SK-N-SH (cell line): ENCODE measurements around the gene TTC5. TPM values are rescaled to one million over a fixed set of nuclear protein-coding genes. Genes with fewer than 3 reads are reported as not detected.

Source experiments
- CTCF ChIA-PET: fragments of 300-600, 350-600 bp; formaldehyde crosslinking; extraction: SDS; loops from one replicate; lab custom pipeline; 2021; lab: Yijun Ruan, JAX
- POLR2A ChIA-PET: fragments of 350-600 bp; sonication (Branson Sonifier 250); formaldehyde crosslinking; extraction: SDS; loops from one replicate; lab custom pipeline; 2020; ENCODE audit warnings: antibody characterized with exemption, inconsistent platforms; lab: Yijun Ruan, JAX
- DNase-seq: peaks from one replicate; pipeline ENCODE4 v3.0.0; 2012
- H2AFZ ChIP-seq: fragments of 200-600 bp; sonication (generic); 2 replicates; pipeline ENCODE4 v1.8.1; 2016; ENCODE audit warnings: antibody characterized with exemption, mild to moderate bottlenecking, low read depth
- H3F3A ChIP-seq: fragments of 200-600 bp; sonication (generic); replicated peaks from 2 replicates; pipeline ENCODE3; 2016; ENCODE audit warnings: antibody characterized with exemption, mild to moderate bottlenecking; ENCODE audit not compliant: insufficient read depth
- H3K27ac ChIP-seq, 2 experiments: fragments of 200-500 bp in 1 of 2; fragments of 200-600 bp in 1 of 2; sonication (Bioruptor generic) in 1 of 2; sonication (generic), shearing (Covaris generic) in 1 of 2; 2 replicates each; pipeline versions ENCODE4 v1.5.1 to v1.6.1; 2014 to 2016; ENCODE audit warnings: low read depth in 2 of 2, inconsistent platforms in 1 of 2, low read length in 1 of 2, mild to moderate bottlenecking in 1 of 2, mixed read lengths in 1 of 2
- H3K27me3 ChIP-seq: fragments of 200-600 bp; sonication (generic), shearing (Covaris generic); 2 replicates; pipeline ENCODE4 v1.6.1; 2016; ENCODE audit warnings: mixed run types; ENCODE audit not compliant: insufficient read depth
- H3K36me3 ChIP-seq, 2 experiments: fragments of 200-500 bp in 1 of 2; fragments of 200-600 bp in 1 of 2; sonication (Bioruptor generic) in 1 of 2; sonication (generic) in 1 of 2; replicated peaks in 1 of 2; 2 replicates each; pipeline versions ENCODE3 to v1.5.1; 2014 to 2016; ENCODE audit warnings: low read length in 1 of 2, mild to moderate bottlenecking in 1 of 2; ENCODE audit not compliant: insufficient read depth in 2 of 2, control insufficient read depth in 1 of 2
- H3K4me1 ChIP-seq, 2 experiments: fragments of 200-500 bp in 1 of 2; fragments of 200-600 bp in 1 of 2; sonication (Bioruptor generic) in 1 of 2; sonication (generic), shearing (Covaris generic) in 1 of 2; 2 replicates each; pipeline versions ENCODE4 v1.5.1 to v1.6.1; 2014 to 2016; ENCODE audit warnings: low read depth in 1 of 2, low read length in 1 of 2, mixed run types in 1 of 2; ENCODE audit not compliant: insufficient read depth in 2 of 2, control insufficient read depth in 1 of 2
- H3K4me2 ChIP-seq: fragments of 200-600 bp; sonication (generic), shearing (Covaris generic); 2 replicates; pipeline ENCODE4 v1.6.1; 2017; ENCODE audit warnings: mixed run types
- H3K4me3 ChIP-seq, 2 experiments: fragments of 200-500 bp in 1 of 2; fragments of 200-600 bp in 1 of 2; sonication (Bioruptor generic) in 1 of 2; sonication (generic), shearing (Covaris generic) in 1 of 2; 2 replicates each; pipeline versions ENCODE4 v1.5.1 to v1.8.1; 2014 to 2016; ENCODE audit warnings: low read depth in 2 of 2, inconsistent platforms in 1 of 2, low read length in 1 of 2, mild to moderate bottlenecking in 1 of 2, mixed read lengths in 1 of 2, moderate library complexity in 1 of 2
- H3K79me2 ChIP-seq: fragments of 200-600 bp; sonication (generic); 2 replicates; pipeline ENCODE4 v1.8.1; 2017; ENCODE audit warnings: mild to moderate bottlenecking; ENCODE audit not compliant: insufficient read depth
- H3K9ac ChIP-seq: fragments of 200-600 bp; sonication (generic); 2 replicates; pipeline ENCODE4 v1.6.1; 2017; ENCODE audit warnings: mixed run types
- H3K9me2 ChIP-seq: fragments of 200-600 bp; sonication (generic); 2 replicates; pipeline ENCODE4 v1.6.1; 2017; ENCODE audit warnings: mixed run types
- H3K9me3 ChIP-seq: fragments of 200-600 bp; sonication (generic); 2 replicates; pipeline ENCODE4 v1.6.1; 2017; ENCODE audit warnings: mixed run types, mild to moderate bottlenecking, moderate library complexity
- H4K20me1 ChIP-seq: fragments of 200-600 bp; sonication (generic); 2 replicates; pipeline ENCODE4 v1.6.1; 2017; ENCODE audit warnings: mild to moderate bottlenecking, mixed run types; ENCODE audit not compliant: insufficient read depth
- ELF1 ChIP-seq: IDR thresholded peaks from 2 replicates; pipeline ENCODE4 v1.4.0; 2012
- EP300 ChIP-seq, 2 experiments: IDR thresholded peaks; 2 replicates each; pipeline versions ENCODE4 v1.4.0 to v1.6.1; 2012; ENCODE audit warnings: borderline replicate concordance in 1 of 2, low read depth in 1 of 2, low read length in 1 of 2
- EZH2phosphoT487 ChIP-seq: fragments of 200-600 bp; sonication (generic); IDR thresholded peaks from 2 replicates; pipeline ENCODE4 v1.6.1; 2017; ENCODE audit warnings: low read depth, mixed run types, mild to moderate bottlenecking, antibody characterized with exemption, moderate library complexity, borderline replicate concordance
- FOSL2 ChIP-seq: IDR thresholded peaks from 2 replicates; pipeline ENCODE4 v1.4.0; 2012; ENCODE audit warnings: low read depth, mild to moderate bottlenecking, moderate library complexity, borderline replicate concordance
- FOXJ3 ChIP-seq: sonication (generic); formaldehyde crosslinking; IDR thresholded peaks from 2 replicates; pipeline ENCODE4 v1.5.1; 2020; ENCODE audit warnings: mild to moderate bottlenecking, missing genetic modification reagents
- FOXM1 ChIP-seq: IDR thresholded peaks from 2 replicates; pipeline ENCODE4 v1.4.0; 2012; ENCODE audit warnings: low read depth, mild to moderate bottlenecking
- GABPA ChIP-seq: IDR thresholded peaks from 2 replicates; pipeline ENCODE4 v1.4.0; 2012; ENCODE audit warnings: low read depth, mild to moderate bottlenecking
- MAX ChIP-seq: IDR thresholded peaks from 2 replicates; pipeline ENCODE4 v1.4.0; 2012; ENCODE audit warnings: low read depth
- MXI1 ChIP-seq: IDR thresholded peaks from 2 replicates; pipeline ENCODE4 v1.6.1; 2012; ENCODE audit warnings: mild to moderate bottlenecking, low read depth, low read length, improper control_type of control experiment
- NRF1 ChIP-seq: IDR thresholded peaks from 2 replicates; pipeline ENCODE4 v1.6.1; 2012; ENCODE audit warnings: low read depth, mild to moderate bottlenecking, low read length
- POLR2AphosphoS5 ChIP-seq: IDR thresholded peaks from 2 replicates; pipeline ENCODE4 v1.6.1; 2012; ENCODE audit warnings: low read depth, low read length
- RAD21 ChIP-seq: IDR thresholded peaks from 2 replicates; pipeline ENCODE4 v1.6.1; 2012; ENCODE audit warnings: mild to moderate bottlenecking, low read length
- RFX5 ChIP-seq: IDR thresholded peaks from 2 replicates; pipeline ENCODE4 v1.6.1; 2012; ENCODE audit warnings: mild to moderate bottlenecking, improper control_type of control experiment, low read length
- RXRA ChIP-seq: IDR thresholded peaks from 2 replicates; pipeline ENCODE4 v1.4.0; 2012; ENCODE audit warnings: low read depth, mild to moderate bottlenecking, borderline replicate concordance
- SMC3 ChIP-seq: IDR thresholded peaks from 2 replicates; pipeline ENCODE4 v1.6.1; 2012; ENCODE audit warnings: low read depth, low read length, improper control_type of control experiment
- TCF12 ChIP-seq: IDR thresholded peaks from 2 replicates; pipeline ENCODE4 v1.4.0; 2012
- TEAD4 ChIP-seq: IDR thresholded peaks from 2 replicates; pipeline ENCODE4 v1.4.0; 2012; ENCODE audit warnings: mild to moderate bottlenecking, borderline replicate concordance; ENCODE audit not compliant: insufficient read depth
- WGBS: methylation state at CpG from one replicate; pipeline ENCODE4 v1.1.6; 2017; ENCODE audit warnings: low lambda C conversion rate; 5-methylcytosine and 5-hydroxymethylcytosine counted together
- polyA plus RNA-seq, 3 experiments: library from polyadenylated mRNA; depleted of rRNA; stranded (reverse); fragments of >200 nt; gene quantifications; 2 replicates each; pipeline ENCODE4 v1.2.3, GENCODE V29; 2012
- TF ChIP-seq, protein P1 (sequence below): IDR thresholded peaks from 2 replicates; pipeline ENCODE4; 2012
- TF ChIP-seq, protein P2 (sequence below): fragments of 150-350 bp; IDR thresholded peaks from 2 replicates; pipeline ENCODE4 v1.6.1; 2017; ENCODE audit warnings: antibody characterized with exemption, low read length, low read depth, borderline replicate concordance

Gene TTC5
- polyA plus RNA-seq, 1 of the 3 experiments (the other 2 are of a cell fraction), result 14.6 TPM

DNA sequence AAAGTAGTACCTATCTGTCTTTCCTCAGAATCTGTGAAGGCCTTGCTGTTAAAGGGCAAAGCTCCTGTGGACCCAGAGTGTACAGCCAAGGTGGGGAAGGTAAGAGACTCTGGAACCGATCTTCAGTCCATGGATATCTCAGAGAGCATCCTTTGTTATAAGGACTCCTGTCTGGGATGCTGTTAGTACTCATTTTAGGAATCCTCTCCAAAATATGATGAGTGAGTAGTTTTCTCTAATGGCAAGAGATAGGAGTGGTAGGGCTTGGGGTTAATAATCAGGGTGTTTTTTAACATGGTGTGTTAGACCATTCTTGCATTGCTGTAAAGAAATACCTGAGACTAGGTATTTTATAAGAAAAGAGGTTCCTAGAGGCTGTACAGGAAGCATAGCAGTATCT, 39.6 kb upstream of the TTC5 start:
- no peak overlapping the region for H3K4me2 ChIP-seq
- H3K9ac ChIP-seq, result no peak overlapping the region
- H3K27ac ChIP-seq, result no peak overlapping the region
- H3K9me3 ChIP-seq, result no peaks in the 10 kb centered on the region
- CTCF ChIA-PET, result interaction anchor here (4.9 kb wide), 1 partner anchor 19 kb away, joined by 30 read pairs; no protein-coding TSS in a partner anchor
- H3F3A ChIP-seq, result peaks cover 29% of the 10 kb centered on the region
- H2AFZ ChIP-seq, result no peak overlapping the region
- POLR2A ChIA-PET, result no interaction called here
- no peak for DNase-seq
- 56% methylated on average over 1 of the region's 1 CpG for WGBS
- TF ChIP-seq RAD21, result no peak
- no peak for TF ChIP-seq FOXM1
- TF ChIP-seq FOXJ3 (CRISPR knock-in tag), result no peak
- TF ChIP-seq, protein P1, sequence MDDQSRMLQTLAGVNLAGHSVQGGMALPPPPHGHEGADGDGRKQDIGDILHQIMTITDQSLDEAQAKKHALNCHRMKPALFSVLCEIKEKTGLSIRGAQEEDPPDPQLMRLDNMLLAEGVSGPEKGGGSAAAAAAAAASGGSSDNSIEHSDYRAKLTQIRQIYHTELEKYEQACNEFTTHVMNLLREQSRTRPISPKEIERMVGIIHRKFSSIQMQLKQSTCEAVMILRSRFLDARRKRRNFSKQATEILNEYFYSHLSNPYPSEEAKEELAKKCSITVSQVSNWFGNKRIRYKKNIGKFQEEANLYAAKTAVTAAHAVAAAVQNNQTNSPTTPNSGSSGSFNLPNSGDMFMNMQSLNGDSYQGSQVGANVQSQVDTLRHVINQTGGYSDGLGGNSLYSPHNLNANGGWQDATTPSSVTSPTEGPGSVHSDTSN, result no peak
- no peak for TF ChIP-seq TEAD4
- TF ChIP-seq RXRA, result no peak
- no peak for TF ChIP-seq ELF1
- TF ChIP-seq EZH2phosphoT487, result no peak
- no peak for TF ChIP-seq FOSL2
- no peak for TF ChIP-seq EP300 (IDR thresholded peaks at IDR 0.05; ENCODE audit: borderline replicate concordance in 1 of 2, low read depth in 1 of 2, low read length in 1 of 2)
- TF ChIP-seq GABPA, result no peak
- no peak for TF ChIP-seq TCF12
- no peak for TF ChIP-seq NRF1
- TF ChIP-seq MAX, result no peak
- no peak for TF ChIP-seq POLR2AphosphoS5
- no peak for TF ChIP-seq SMC3
- TF ChIP-seq RFX5, result no peak
- no peaks in the 10 kb centered on the region for H3K4me1 ChIP-seq
- no peaks in the 10 kb centered on the region for H4K20me1 ChIP-seq
- no peaks in the 10 kb centered on the region for H3K27me3 ChIP-seq
- peaks cover 20% of the 10 kb centered on the region for H3K79me2 ChIP-seq
- peaks cover 15 to 34% of the 10 kb centered on the region in 2 experiments for H3K36me3 ChIP-seq
- no peaks in the 10 kb centered on the region for H3K9me2 ChIP-seq
- no peak overlapping the region for H3K4me3 ChIP-seq

DNA sequence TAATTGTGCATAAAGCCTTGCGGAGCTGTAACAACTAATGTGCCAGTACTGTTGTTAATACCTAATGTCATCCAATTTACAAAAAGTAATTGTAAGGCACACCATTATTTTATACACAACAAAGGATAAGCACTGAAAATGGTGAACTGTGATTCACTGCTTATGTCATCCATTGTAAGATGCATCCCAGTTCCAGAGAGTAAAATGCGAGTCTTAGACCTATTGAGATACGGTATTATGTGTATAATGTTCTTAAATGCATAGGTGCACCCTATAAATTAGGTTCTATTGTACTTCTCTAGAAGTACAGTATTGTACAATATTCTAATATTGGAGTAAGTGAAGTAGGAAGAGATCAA, 38.1 kb upstream of the TTC5 start:
- DNase-seq, result no peak
- peaks cover 20% of the 10 kb centered on the region for H3K79me2 ChIP-seq
- H4K20me1 ChIP-seq, result no peaks in the 10 kb centered on the region
- peak overlapping the region; percentile 64 for H3K4me2 ChIP-seq
- CTCF ChIA-PET, result interaction anchor here (1.2 to 4.9 kb wide), 7 partner anchors 11 to 696 kb away, joined by 3 to 30 read pairs (median 7); no protein-coding TSS in a partner anchor
- no peaks in the 10 kb centered on the region for H3K27me3 ChIP-seq
- H3K4me3 ChIP-seq, result peak overlapping the region; percentile 74
- peak overlapping the region; percentile 93 for H3K9ac ChIP-seq
- peak overlapping the region; percentile 83 for H2AFZ ChIP-seq
- 0% methylated on average over 3 of the region's 3 CpGs for WGBS
- H3K9me2 ChIP-seq, result no peaks in the 10 kb centered on the region
- H3K4me1 ChIP-seq, result no peaks in the 10 kb centered on the region
- TF ChIP-seq, protein P2, sequence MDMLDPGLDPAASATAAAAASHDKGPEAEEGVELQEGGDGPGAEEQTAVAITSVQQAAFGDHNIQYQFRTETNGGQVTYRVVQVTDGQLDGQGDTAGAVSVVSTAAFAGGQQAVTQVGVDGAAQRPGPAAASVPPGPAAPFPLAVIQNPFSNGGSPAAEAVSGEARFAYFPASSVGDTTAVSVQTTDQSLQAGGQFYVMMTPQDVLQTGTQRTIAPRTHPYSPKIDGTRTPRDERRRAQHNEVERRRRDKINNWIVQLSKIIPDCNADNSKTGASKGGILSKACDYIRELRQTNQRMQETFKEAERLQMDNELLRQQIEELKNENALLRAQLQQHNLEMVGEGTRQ, result no peak
- TF ChIP-seq MXI1, result no peak
- no peaks in the 10 kb centered on the region for H3K9me3 ChIP-seq
- peak overlapping the region; percentile 71 to 95 for H3K27ac ChIP-seq
- POLR2A ChIA-PET, result interaction anchor here (0.9 to 2.1 kb wide), 11 partner anchors 10 to 727 kb away, joined by 3 to 23 read pairs (median 5); partner anchors contain the start of genes APEX1, OSGEP, PIP4P1 and TEP1
- peaks cover 13 to 25% of the 10 kb centered on the region in 2 experiments for H3K36me3 ChIP-seq
- H3F3A ChIP-seq, result peaks cover 25% of the 10 kb centered on the region
